Astrocyte (in vitro differentiated cells and primary cell): ENCODE data around the gene RAPGEF2. TPM values are rescaled to one million over a fixed set of nuclear protein-coding genes. Genes with fewer than 3 reads are reported as not detected.
"Not testable (repeated sequence)": the region's sequence is repeated elsewhere in the genome, so short reads cannot be mapped to it uniquely, and the experiment has no call there.

Source experiments
- DNase-seq: peaks from one replicate; pipeline ENCODE4 v3.0.0-alpha.2; 2010; ENCODE audit warnings: low read depth
- FAIRE-seq: peaks from 2 replicates; lab custom pipeline; 2011; peaks lifted over from hg19 to GRCh38; lab: Jason Lieb, UNC
- H2AFZ ChIP-seq: 2 replicates; pipeline ENCODE4 v1.6.0; 2012; ENCODE audit warnings: low read depth, low read length, inconsistent platforms
- H3K27ac ChIP-seq: 2 replicates; pipeline ENCODE4 v1.5.1; 2011; ENCODE audit warnings: low read depth, low read length, inconsistent platforms
- H3K27me3 ChIP-seq: 2 replicates; pipeline ENCODE4 v1.6.0; 2011; ENCODE audit warnings: low read length, inconsistent platforms; ENCODE audit not compliant: insufficient read depth
- H3K36me3 ChIP-seq: 2 replicates; pipeline ENCODE4 v1.5.1; 2011; ENCODE audit warnings: low read length, inconsistent platforms; ENCODE audit not compliant: insufficient read depth
- H3K4me1 ChIP-seq: 2 replicates; pipeline ENCODE4 v1.5.1; 2011; ENCODE audit warnings: low read length, inconsistent platforms; ENCODE audit not compliant: insufficient read depth
- H3K4me2 ChIP-seq: 2 replicates; pipeline ENCODE4 v1.6.0; 2012; ENCODE audit warnings: low read length, inconsistent platforms
- H3K4me3 ChIP-seq: 2 replicates; pipeline ENCODE4 v1.5.1; 2011; ENCODE audit warnings: low read depth, mild to moderate bottlenecking, low read length, inconsistent platforms; ENCODE audit not compliant: insufficient read depth
- H3K79me2 ChIP-seq: 2 replicates; pipeline ENCODE4 v1.6.0; 2012; ENCODE audit warnings: mild to moderate bottlenecking, low read length, inconsistent platforms; ENCODE audit not compliant: insufficient read depth
- H3K9ac ChIP-seq: 2 replicates; pipeline ENCODE4 v1.6.0; 2012; ENCODE audit warnings: mild to moderate bottlenecking, low read length, inconsistent platforms
- H3K9me3 ChIP-seq: 2 replicates; pipeline ENCODE4 v1.5.1; 2012; ENCODE audit warnings: low read depth, mild to moderate bottlenecking, low read length, inconsistent platforms; ENCODE audit not compliant: insufficient read depth
- H4K20me1 ChIP-seq: 2 replicates; pipeline ENCODE4 v1.6.0; 2012; ENCODE audit warnings: low read length, inconsistent platforms; ENCODE audit not compliant: insufficient read depth
- H3K27ac Mint-ChIP-seq: one replicate; pipeline ENCODE4 v1.8.0; 2021; ENCODE audit warnings: mild to moderate bottlenecking, mixed read lengths; ENCODE audit not compliant: unreplicated experiment
- H3K27me3 Mint-ChIP-seq: one replicate; pipeline ENCODE4 v1.8.0; 2021; ENCODE audit warnings: low read depth, mixed read lengths; ENCODE audit not compliant: unreplicated experiment
- H3K36me3 Mint-ChIP-seq: one replicate; pipeline ENCODE4 v1.8.0; 2021; ENCODE audit warnings: low read depth, mixed read lengths; ENCODE audit not compliant: unreplicated experiment
- H3K4me1 Mint-ChIP-seq: one replicate; pipeline ENCODE4 v1.8.0; 2021; ENCODE audit warnings: low read depth, mixed read lengths; ENCODE audit not compliant: unreplicated experiment
- H3K4me3 Mint-ChIP-seq: one replicate; pipeline ENCODE4 v1.8.0; 2021; ENCODE audit warnings: mild to moderate bottlenecking, moderate library complexity, mixed read lengths; ENCODE audit not compliant: unreplicated experiment
- H3K9me3 Mint-ChIP-seq: one replicate; pipeline ENCODE4 v1.8.0; 2021; ENCODE audit warnings: mild to moderate bottlenecking, mixed read lengths; ENCODE audit not compliant: unreplicated experiment
- EZH2 ChIP-seq: IDR thresholded peaks from 2 replicates; pipeline ENCODE4 v1.6.1; 2012; ENCODE audit warnings: mild to moderate bottlenecking, low read length, inconsistent platforms; ENCODE audit not compliant: insufficient read depth
- total RNA-seq: library from RNA; stranded (reverse); gene quantifications from 2 replicates; pipeline ENCODE4 v1.2.1, GENCODE V29; 2021
- TF ChIP-seq, protein P1 (sequence below): IDR thresholded peaks from 2 replicates; pipeline ENCODE4 v1.5.1; 2011; ENCODE audit warnings: low read depth, mild to moderate bottlenecking, inconsistent platforms, low read length, moderate library complexity; ENCODE audit not compliant: insufficient read depth

RAPGEF2 gene
- total RNA-seq, 1 donor from 2014 or later, result 59.0 TPM

DNA sequence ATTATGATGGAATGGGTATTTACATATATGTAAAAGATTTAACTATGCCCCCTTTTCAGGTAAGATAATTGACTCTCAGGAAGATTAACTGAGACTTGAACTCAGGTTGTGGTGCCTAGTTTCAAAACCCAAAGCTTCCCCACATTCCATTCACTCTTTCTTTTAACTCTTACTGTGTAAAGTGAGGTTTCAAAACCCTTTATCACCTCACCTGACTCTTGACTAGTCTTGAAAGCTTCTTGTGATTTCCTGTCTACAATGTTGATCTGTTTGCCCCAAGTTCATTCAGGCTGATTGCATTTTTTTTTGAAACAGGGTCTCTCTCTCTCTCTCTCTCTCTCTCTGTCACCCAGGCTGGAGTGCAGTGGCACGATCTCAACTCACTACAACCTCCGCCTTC is 40.5 kb upstream of the RAPGEF2 start:
- Histone ChIP-seq H3K4me3 (no peak overlapping the region), H3K9ac (no peak overlapping the region), H2AFZ (no peak overlapping the region), H4K20me1 (no peaks in the 10 kb centered on the region), H3K4me1 (no peaks in the 10 kb centered on the region), H3K79me2 (no peaks in the 10 kb centered on the region), H3K9me3 (no peaks in the 10 kb centered on the region), H3K27me3 (no peaks in the 10 kb centered on the region), H3K27ac (no peak overlapping the region), H3K36me3 (no peaks in the 10 kb centered on the region), H3K4me2 (no peak overlapping the region)
- no peaks in the 10 kb centered on the region for H3K27me3 Mint-ChIP-seq
- H3K36me3 Mint-ChIP-seq, result no peaks in the 10 kb centered on the region
- H3K4me1 Mint-ChIP-seq, result no peaks in the 10 kb centered on the region
- DNase-seq (no peak), FAIRE-seq (no peak)
- no peak overlapping the region for H3K27ac Mint-ChIP-seq
- no peaks in the 10 kb centered on the region for H3K9me3 Mint-ChIP-seq
- no peak overlapping the region for H3K4me3 Mint-ChIP-seq
- no peak for TF ChIP-seq EZH2
- TF ChIP-seq, protein P1, sequence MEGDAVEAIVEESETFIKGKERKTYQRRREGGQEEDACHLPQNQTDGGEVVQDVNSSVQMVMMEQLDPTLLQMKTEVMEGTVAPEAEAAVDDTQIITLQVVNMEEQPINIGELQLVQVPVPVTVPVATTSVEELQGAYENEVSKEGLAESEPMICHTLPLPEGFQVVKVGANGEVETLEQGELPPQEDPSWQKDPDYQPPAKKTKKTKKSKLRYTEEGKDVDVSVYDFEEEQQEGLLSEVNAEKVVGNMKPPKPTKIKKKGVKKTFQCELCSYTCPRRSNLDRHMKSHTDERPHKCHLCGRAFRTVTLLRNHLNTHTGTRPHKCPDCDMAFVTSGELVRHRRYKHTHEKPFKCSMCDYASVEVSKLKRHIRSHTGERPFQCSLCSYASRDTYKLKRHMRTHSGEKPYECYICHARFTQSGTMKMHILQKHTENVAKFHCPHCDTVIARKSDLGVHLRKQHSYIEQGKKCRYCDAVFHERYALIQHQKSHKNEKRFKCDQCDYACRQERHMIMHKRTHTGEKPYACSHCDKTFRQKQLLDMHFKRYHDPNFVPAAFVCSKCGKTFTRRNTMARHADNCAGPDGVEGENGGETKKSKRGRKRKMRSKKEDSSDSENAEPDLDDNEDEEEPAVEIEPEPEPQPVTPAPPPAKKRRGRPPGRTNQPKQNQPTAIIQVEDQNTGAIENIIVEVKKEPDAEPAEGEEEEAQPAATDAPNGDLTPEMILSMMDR, result no peak

DNA sequence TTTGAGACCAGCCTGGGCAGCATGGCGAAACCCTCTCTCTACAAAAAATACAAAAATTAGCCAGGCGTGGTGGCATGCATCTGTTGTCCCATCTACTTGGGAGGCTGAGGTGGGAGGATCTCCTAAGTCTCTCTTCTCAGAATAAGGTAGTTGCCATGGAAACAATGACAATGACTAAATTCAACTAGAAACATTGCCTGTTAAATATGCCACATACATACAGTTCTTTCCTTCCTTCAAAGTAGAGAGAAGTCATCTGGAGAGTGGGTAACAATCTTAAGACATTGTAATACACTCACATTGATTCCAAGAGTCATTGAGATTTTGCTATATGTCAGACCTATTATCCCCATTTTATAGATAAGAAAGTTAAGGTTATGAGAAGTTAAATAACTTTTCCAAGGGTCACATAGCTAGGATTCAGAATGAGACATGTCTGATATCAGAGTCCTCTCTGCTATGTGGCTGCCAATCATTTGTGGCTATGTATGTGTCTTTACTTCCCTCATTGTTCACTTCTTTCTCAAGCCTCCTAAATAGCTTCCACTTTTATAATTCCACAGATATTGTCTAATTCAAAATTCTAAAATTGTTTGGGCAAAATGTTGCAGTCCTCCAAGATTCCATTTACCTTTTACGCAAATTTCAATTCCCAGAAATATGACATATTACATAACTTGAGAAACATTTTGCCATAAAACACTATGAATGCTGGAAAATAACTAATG is 37.2 kb upstream of the RAPGEF2 start:
- Mint-ChIP-seq H3K36me3 (no peaks in the 10 kb centered on the region), H3K4me3 (no peak overlapping the region), H3K27me3 (no peaks in the 10 kb centered on the region), H3K9me3 (no peaks in the 10 kb centered on the region), H3K4me1 (peaks cover 7% of the 10 kb centered on the region), H3K27ac (no peak overlapping the region)
- Histone ChIP-seq H2AFZ (no peak overlapping the region), H3K9me3 (no peaks in the 10 kb centered on the region), H3K36me3 (no peaks in the 10 kb centered on the region), H3K27me3 (no peaks in the 10 kb centered on the region), H3K4me1 (peaks cover 11% of the 10 kb centered on the region), H3K27ac (no peak overlapping the region), H3K9ac (no peak overlapping the region), H3K4me3 (no peak overlapping the region), H3K4me2 (no peak overlapping the region), H3K79me2 (no peaks in the 10 kb centered on the region), H4K20me1 (no peaks in the 10 kb centered on the region)
- no peak for DNase-seq
- FAIRE-seq, result no peak
- TF ChIP-seq, protein P1, result no peak
- no peak for TF ChIP-seq EZH2

DNA sequence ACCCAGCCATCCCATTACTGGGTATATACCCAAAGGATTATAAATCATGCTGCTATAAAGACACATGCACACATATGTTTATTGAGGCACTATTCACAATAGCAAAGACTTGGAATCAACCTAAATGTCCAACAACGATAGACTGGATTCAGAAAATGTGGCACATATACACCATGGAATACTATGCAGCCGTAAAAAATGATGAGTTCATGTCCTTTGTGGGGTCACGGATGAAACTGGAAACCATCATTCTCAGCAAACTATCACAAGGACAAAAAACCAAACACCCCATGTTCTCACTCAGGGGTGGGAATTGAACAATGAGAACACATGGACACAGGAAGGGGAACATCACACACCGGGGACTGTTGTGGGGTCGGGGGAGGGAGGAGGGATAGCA is 34.7 kb upstream of the RAPGEF2 start:
- H3K79me2 ChIP-seq, H3K27ac ChIP-seq, H3K4me3 Mint-ChIP-seq, H3K36me3 ChIP-seq, H3K27me3 ChIP-seq, DNase-seq, FAIRE-seq, H3K9me3 Mint-ChIP-seq, H3K4me2 ChIP-seq, H3K36me3 Mint-ChIP-seq, H3K27ac Mint-ChIP-seq, H3K9me3 ChIP-seq, H2AFZ ChIP-seq, H3K9ac ChIP-seq, H4K20me1 ChIP-seq, H3K4me3 ChIP-seq, H3K27me3 Mint-ChIP-seq: not testable (repeated sequence)
- H3K4me1 ChIP-seq, result peaks cover 29% of the 10 kb centered on the region
- peaks cover 22% of the 10 kb centered on the region for H3K4me1 Mint-ChIP-seq
